ENCODE data around the gene GCFC2. TPM values are rescaled to one million over a fixed set of nuclear protein-coding genes. Genes with fewer than 3 reads are reported as not detected.
A peak's percentile ranks its signal among the peaks of the same experiment; 100 is the strongest.

The GCFC2 gene
- total RNA-seq, 1 donor = 13.8 TPM

DNA sequence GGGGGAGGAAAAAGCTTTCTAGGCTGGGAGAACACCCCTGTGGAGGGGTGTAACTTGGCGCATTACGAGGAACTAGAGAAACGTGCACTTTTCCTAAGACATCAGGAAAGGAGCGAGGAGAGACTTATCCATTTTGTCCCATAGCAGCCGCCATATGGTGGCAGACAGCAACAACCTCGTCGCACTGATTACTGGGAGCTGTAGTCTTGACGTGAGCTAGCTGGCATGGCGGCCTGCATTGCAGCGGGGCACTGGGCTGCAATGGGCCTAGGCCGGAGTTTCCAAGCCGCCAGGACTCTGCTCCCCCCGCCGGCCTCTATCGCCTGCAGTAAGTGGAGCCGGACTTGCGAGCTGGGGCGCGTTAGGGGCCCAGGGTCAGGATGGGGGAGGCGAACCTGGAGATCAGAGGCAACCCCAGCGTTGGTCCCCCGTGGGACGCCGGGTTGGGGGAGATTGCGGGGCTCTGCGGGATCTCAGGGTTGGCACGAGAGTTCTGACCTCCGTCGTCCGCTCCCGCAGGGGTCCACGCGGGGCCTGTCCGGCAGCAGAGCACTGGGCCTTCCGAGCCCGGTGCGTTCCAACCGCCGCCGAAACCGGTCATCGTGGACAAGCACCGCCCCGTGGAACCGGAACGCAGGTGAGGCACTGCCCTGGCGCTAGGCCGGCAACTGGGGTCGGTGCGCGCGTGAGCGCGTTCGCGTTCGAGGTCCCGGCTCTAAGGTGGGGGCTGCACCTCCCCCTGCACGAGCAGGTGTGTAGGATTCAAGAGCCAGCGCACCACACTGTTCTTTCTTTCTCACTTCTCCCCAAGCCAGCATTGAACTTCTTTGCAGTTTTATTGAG, 63.9 kb downstream of the GCFC2 start, which contains the start of gene MRPL19:
TSS of gene MRPL19 (plus strand) at position 201 of the 843 bp plus-strand sequence. CDS start at position 226, 25 bp downstream.
- DNase-seq (ENCODE audit: low read depth) = peak; percentile 94
- TF ChIP-seq, protein P1, sequence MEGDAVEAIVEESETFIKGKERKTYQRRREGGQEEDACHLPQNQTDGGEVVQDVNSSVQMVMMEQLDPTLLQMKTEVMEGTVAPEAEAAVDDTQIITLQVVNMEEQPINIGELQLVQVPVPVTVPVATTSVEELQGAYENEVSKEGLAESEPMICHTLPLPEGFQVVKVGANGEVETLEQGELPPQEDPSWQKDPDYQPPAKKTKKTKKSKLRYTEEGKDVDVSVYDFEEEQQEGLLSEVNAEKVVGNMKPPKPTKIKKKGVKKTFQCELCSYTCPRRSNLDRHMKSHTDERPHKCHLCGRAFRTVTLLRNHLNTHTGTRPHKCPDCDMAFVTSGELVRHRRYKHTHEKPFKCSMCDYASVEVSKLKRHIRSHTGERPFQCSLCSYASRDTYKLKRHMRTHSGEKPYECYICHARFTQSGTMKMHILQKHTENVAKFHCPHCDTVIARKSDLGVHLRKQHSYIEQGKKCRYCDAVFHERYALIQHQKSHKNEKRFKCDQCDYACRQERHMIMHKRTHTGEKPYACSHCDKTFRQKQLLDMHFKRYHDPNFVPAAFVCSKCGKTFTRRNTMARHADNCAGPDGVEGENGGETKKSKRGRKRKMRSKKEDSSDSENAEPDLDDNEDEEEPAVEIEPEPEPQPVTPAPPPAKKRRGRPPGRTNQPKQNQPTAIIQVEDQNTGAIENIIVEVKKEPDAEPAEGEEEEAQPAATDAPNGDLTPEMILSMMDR (IDR thresholded peaks at IDR 0.05; ENCODE audit: insufficient read depth, low read depth, low read length) = no peak
- H3K4me3 ChIP-seq (ENCODE audit: low read depth, low read length) = peak within 1 kb of the TSS; percentile 95

GRCh38 chr2:75646090-75646582, 64.6 kb downstream of the GCFC2 start:
- TF ChIP-seq, protein P1 (IDR thresholded peaks at IDR 0.05; ENCODE audit: insufficient read depth, low read depth, low read length) = no peak
- no peak for DNase-seq (ENCODE audit: low read depth)
- H3K4me3 ChIP-seq (ENCODE audit: low read depth, low read length) = peak overlapping the region; percentile 95

- no peak for DNase-seq (ENCODE audit: low read depth)
- TF ChIP-seq, protein P1 (IDR thresholded peaks at IDR 0.05; ENCODE audit: insufficient read depth, low read depth, low read length) = no peak
- no peak overlapping the region for H3K4me3 ChIP-seq (ENCODE audit: low read depth, low read length)
Measured at GRCh38 chr2:75645643-75646042, 65.1 kb downstream of the GCFC2 start.

DNA sequence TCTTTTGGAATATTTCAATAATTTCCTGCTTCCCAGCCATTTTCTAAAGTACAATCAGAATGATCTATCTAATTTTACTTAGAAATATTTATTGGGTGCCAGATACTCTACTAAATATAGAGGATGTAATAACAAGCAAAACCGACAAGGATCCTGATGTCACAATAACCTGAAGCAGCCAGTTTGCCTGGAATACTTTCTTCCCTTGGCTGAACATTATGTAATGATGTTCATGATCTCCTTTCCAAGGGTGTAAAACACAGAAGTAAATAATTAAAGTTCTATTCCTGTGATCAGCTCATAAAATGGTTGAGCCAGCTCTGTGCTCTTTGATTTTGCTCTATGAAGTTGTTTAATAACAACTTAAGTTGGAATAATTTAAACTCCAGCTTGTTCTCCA, 66.7 kb downstream of the GCFC2 start:
- no peak for DNase-seq (ENCODE audit: low read depth)
- TF ChIP-seq, protein P1 (IDR thresholded peaks at IDR 0.05; ENCODE audit: insufficient read depth, low read depth, low read length) = no peak

GRCh38 chr2:75641587-75641986, 69.1 kb downstream of the GCFC2 start:
- TF ChIP-seq, protein P1 (IDR thresholded peaks at IDR 0.05; ENCODE audit: insufficient read depth, low read depth, low read length) = no peak
- DNase-seq (ENCODE audit: low read depth) = no peak
- no peak overlapping the region for H3K4me3 ChIP-seq (ENCODE audit: low read depth, low read length)

More for the DNA sequence above, 66.7 kb downstream of the GCFC2 start:
- no peak overlapping the region for H3K4me3 ChIP-seq (ENCODE audit: low read depth, low read length)

DNA sequence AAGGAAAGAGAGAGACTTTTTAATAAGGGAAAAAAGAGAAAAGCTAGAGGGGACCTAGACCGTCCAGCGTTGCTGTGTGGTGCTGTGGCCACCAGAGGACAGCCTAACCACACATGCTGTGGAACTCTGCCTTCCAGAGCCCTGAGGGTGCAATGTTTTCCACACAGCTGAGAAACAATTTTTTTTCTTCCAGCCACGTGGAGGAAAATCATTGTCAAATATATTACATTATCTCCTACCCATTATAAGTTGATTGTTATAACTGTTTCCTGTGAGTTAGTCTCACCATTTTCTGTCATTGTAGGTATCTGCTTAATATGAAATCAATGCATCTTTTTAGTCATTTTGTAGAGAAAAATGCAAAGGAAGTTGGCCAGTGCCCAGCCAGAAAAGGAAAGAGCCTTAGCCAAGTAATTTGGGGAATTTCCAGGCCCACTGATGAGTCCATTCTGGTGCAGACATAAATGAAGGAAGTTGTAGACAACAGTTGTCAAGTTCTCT, 70.0 kb downstream of the GCFC2 start:
- DNase-seq (ENCODE audit: low read depth) = peak; percentile 71
- TF ChIP-seq, protein P1 (IDR thresholded peaks at IDR 0.05; ENCODE audit: insufficient read depth, low read depth, low read length) = peak; percentile 100
- no peak overlapping the region for H3K4me3 ChIP-seq (ENCODE audit: low read depth, low read length)
